H9 (cell line): ENCODE data around the gene RFPL1. TPM values are rescaled to one million over a fixed set of nuclear protein-coding genes. Genes with fewer than 3 reads are reported as not detected.

Source experiments
- DNase-seq: peaks from one replicate; pipeline ENCODE4 v3.0.0-alpha.2; 2017
- H2AFZ ChIP-seq: one replicate; pipeline ENCODE4 v1.6.1; 2013; ENCODE audit warnings: mild to moderate bottlenecking, low read length, control low read depth, moderate library complexity
- H2AK5ac ChIP-seq: 2 replicates; pipeline ENCODE4 v1.6.1; 2013; ENCODE audit warnings: low read length, control low read depth, mixed read lengths; ENCODE audit not compliant: insufficient read length
- H2BK120ac ChIP-seq: one replicate; pipeline ENCODE4 v1.6.1; 2013; ENCODE audit warnings: low read depth, mild to moderate bottlenecking, low read length, control low read depth, inconsistent platforms; ENCODE audit not compliant: poor library complexity, severe bottlenecking
- H2BK12ac ChIP-seq: 2 replicates; pipeline ENCODE4 v1.6.1; 2013; ENCODE audit warnings: low read length, control low read depth, mixed read lengths, low read depth; ENCODE audit not compliant: insufficient read length
- H2BK15ac ChIP-seq: 2 replicates; pipeline ENCODE4 v1.6.1; 2013; ENCODE audit warnings: low read depth, low read length, control low read depth
- H2BK20ac ChIP-seq: one replicate; pipeline ENCODE4 v1.6.1; 2013; ENCODE audit warnings: low read depth, mild to moderate bottlenecking, low read length, control low read depth, inconsistent platforms; ENCODE audit not compliant: poor library complexity, severe bottlenecking
- H2BK5ac ChIP-seq: 2 replicates; pipeline ENCODE4 v1.6.1; 2013; ENCODE audit warnings: low read length, control low read depth, mixed read lengths; ENCODE audit not compliant: insufficient read length
- H3K14ac ChIP-seq: 2 replicates; pipeline ENCODE4 v1.6.1; 2013; ENCODE audit warnings: low read length, control low read depth; ENCODE audit not compliant: insufficient read depth
- H3K18ac ChIP-seq: 2 replicates; pipeline ENCODE4 v1.6.1; 2013; ENCODE audit warnings: low read depth, mild to moderate bottlenecking, mixed read lengths, low read length, control low read depth; ENCODE audit not compliant: insufficient read length
- H3K23ac ChIP-seq: 2 replicates; pipeline ENCODE4 v1.6.1; 2013; ENCODE audit warnings: low read length, control low read depth, mixed read lengths, low read depth; ENCODE audit not compliant: insufficient read length
- H3K23me2 ChIP-seq: 2 replicates; pipeline ENCODE4 v1.6.1; 2013; ENCODE audit warnings: low read depth, mild to moderate bottlenecking, mixed read lengths, low read length, control low read depth; ENCODE audit not compliant: insufficient read length, poor library complexity, severe bottlenecking
- H3K27ac ChIP-seq: 2 replicates; pipeline ENCODE4 v1.5.1; 2013; ENCODE audit warnings: low read length, control low read depth, mixed read lengths, low read depth; ENCODE audit not compliant: insufficient read length
- H3K27me3 ChIP-seq: 2 replicates; pipeline ENCODE4 v1.6.1; 2013; ENCODE audit warnings: low read length, control low read depth, inconsistent platforms; ENCODE audit not compliant: insufficient read depth
- H3K4ac ChIP-seq: 2 replicates; pipeline ENCODE4 v1.6.1; 2013; ENCODE audit warnings: low read depth, mild to moderate bottlenecking, control low read depth, inconsistent platforms, low read length, moderate library complexity
- H3K4me1 ChIP-seq: 2 replicates; pipeline ENCODE4 v1.6.1; 2013; ENCODE audit warnings: low read length, control low read depth, inconsistent platforms; ENCODE audit not compliant: insufficient read depth
- H3K4me2 ChIP-seq: 2 replicates; pipeline ENCODE4 v1.6.1; 2013; ENCODE audit warnings: low read length, control low read depth, mixed read lengths; ENCODE audit not compliant: insufficient read length, insufficient read depth
- H3K56ac ChIP-seq: 2 replicates; pipeline ENCODE4 v1.6.1; 2013; ENCODE audit warnings: low read depth, mild to moderate bottlenecking, mixed read lengths, low read length, control low read depth; ENCODE audit not compliant: insufficient read length
- H3K79me1 ChIP-seq: 2 replicates; pipeline ENCODE4 v1.6.1; 2013; ENCODE audit warnings: low read depth, mild to moderate bottlenecking, moderate library complexity, low read length, control low read depth, inconsistent platforms; ENCODE audit not compliant: insufficient read depth, poor library complexity, severe bottlenecking
- H3K79me2 ChIP-seq: 2 replicates; pipeline ENCODE4 v1.6.1; 2013; ENCODE audit warnings: low read length, control low read depth, inconsistent platforms; ENCODE audit not compliant: insufficient read depth
- H3K9ac ChIP-seq: 2 replicates; pipeline ENCODE4 v1.6.1; 2013; ENCODE audit warnings: low read length, control low read depth, mixed read lengths; ENCODE audit not compliant: insufficient read length; ENCODE audit errors: extremely low read depth
- H3K9me3 ChIP-seq: one replicate; pipeline ENCODE4 v1.6.1; 2013; ENCODE audit warnings: low read depth, low read length, inconsistent platforms; ENCODE audit not compliant: control insufficient read depth
- H3T11ph ChIP-seq: one replicate; pipeline ENCODE4 v1.6.1; 2013; ENCODE audit warnings: mild to moderate bottlenecking, low read length, control low read depth, inconsistent platforms
- H4K20me1 ChIP-seq: one replicate; pipeline ENCODE4 v1.6.1; 2013; ENCODE audit not compliant: control insufficient read depth, insufficient read length, insufficient read depth
- H4K5ac ChIP-seq: 2 replicates; pipeline ENCODE4 v1.6.1; 2013; ENCODE audit warnings: low read depth, mild to moderate bottlenecking, mixed read lengths, low read length, control low read depth; ENCODE audit not compliant: insufficient read length
- H4K8ac ChIP-seq: replicated peaks from 2 replicates; pipeline ENCODE4 v1.6.1; 2013; ENCODE audit warnings: low read length, control low read depth, mixed read lengths, low read depth; ENCODE audit not compliant: insufficient read length
- H4K91ac ChIP-seq: 2 replicates; pipeline ENCODE4 v1.6.1; 2013; ENCODE audit warnings: low read depth, mild to moderate bottlenecking, moderate library complexity, mixed read lengths, low read length, control low read depth; ENCODE audit not compliant: insufficient read length
- H3K27ac Mint-ChIP-seq, 3 experiments: 2 replicates in 2 of 3; 3 replicates in 1 of 3; pipeline ENCODE4 v1.8.0; 2020 to 2021; ENCODE audit warnings: mixed read lengths in 3 of 3, mild to moderate bottlenecking in 1 of 3, moderate library complexity in 1 of 3
- H3K27me3 Mint-ChIP-seq: 2 replicates; pipeline ENCODE4 v1.8.0; 2021; ENCODE audit warnings: low read depth, mild to moderate bottlenecking, moderate library complexity, mixed read lengths
- H3K36me3 Mint-ChIP-seq, 3 experiments: 2 replicates in 2 of 3; 3 replicates in 1 of 3; pipeline ENCODE4 v1.8.0; 2020 to 2021; ENCODE audit warnings: low read depth in 3 of 3, mixed read lengths in 3 of 3; ENCODE audit not compliant: insufficient read depth in 1 of 3
- H3K4me1 Mint-ChIP-seq, 2 experiments: 2 replicates each; pipeline ENCODE4 v1.8.0; 2020; ENCODE audit warnings: mixed read lengths in 2 of 2
- H3K4me3 Mint-ChIP-seq, 2 experiments: 2 replicates in 1 of 2; 3 replicates in 1 of 2; pipeline ENCODE4 v1.8.0; 2020 to 2021; ENCODE audit warnings: mild to moderate bottlenecking in 2 of 2, mixed read lengths in 2 of 2, moderate library complexity in 1 of 2
- H3K9me3 Mint-ChIP-seq, 2 experiments: 2 replicates in 1 of 2; 3 replicates in 1 of 2; pipeline ENCODE4 v1.8.0; 2020; ENCODE audit warnings: mild to moderate bottlenecking in 2 of 2, mixed read lengths in 2 of 2, moderate library complexity in 1 of 2
- WGBS: extraction: QIAGEN DNeasy Blood & Tissue Kit; methylation state at CpG from one replicate; pipeline ENCODE4 v1.1.7; 2013; ENCODE audit warnings: missing lambda C conversion rate, low lambda C conversion rate, mixed read lengths; ENCODE audit not compliant: insufficient read length; ENCODE audit errors: extremely low coverage; 5-methylcytosine and 5-hydroxymethylcytosine counted together
- total RNA-seq: library from RNA; stranded (reverse); gene quantifications from 2 replicates; pipeline ENCODE4 v1.2.1, GENCODE V29; 2021
- TF ChIP-seq, protein P1 (sequence below): fragments of 200-600 bp; sonication (generic); conservative IDR thresholded peaks from 3 replicates; pipeline ENCODE4 v1.8.0; 2021; ENCODE audit warnings: antibody characterized with exemption, mild to moderate bottlenecking

The RFPL1 gene
- total RNA-seq, 1 experiment from 2014 or later: not detected

DNA sequence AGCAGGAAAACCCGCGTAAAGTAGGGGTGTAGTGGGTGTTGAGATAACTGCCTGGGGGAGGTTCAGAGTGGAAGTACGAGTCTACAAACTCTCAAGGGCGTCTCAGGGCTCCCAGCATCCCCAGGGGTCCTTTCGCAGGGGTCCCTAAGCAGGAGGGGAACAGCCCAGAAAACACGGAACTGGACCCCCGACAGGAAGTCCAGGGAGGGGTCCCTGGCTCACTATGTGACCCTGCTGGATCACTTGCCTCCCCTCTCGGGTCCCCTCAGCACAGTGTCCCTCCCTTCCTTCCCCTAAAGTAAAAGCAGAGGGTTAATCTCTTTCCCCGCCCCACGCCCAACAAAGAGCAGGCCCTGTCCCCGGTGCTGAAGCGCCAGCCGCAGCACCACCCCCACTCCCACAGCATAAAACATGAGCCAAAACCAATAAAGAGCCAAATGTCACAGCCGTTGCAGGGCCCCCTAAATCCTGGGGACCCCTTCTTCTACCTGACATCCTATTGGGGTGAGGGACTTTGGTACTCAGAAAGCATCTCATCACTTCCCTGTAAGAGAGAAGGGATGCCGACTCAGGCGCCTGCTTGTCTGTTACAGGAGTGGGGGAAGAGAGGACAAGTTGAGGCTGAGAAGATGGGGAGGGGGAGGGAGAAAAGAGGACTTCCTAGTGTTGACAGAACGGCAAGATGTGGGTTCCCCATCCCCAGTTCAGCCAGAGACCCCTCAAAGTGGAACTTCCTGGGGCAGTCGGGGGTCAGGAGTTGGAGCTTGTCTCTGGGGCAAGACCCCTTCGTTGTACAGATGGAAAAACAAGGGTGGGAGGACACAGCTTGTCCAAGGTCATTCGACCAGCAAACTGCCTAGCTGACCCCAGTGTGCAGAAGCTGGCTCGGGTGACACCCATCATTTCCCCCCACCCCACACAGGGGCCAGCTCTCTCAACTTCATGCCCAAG is 40.2 kb downstream of the RFPL1 start:
- H4K91ac ChIP-seq: no peak overlapping the region
- H2AK5ac ChIP-seq: no peak overlapping the region
- no peak overlapping the region for H2BK12ac ChIP-seq
- H2BK120ac ChIP-seq: no peak overlapping the region
- Mint-ChIP-seq H3K27ac (no peak overlapping the region; a peak in 1 of 7 replicates), H3K36me3 (no peaks in the 10 kb centered on the region; a peak in 1 of 7 replicates), H3K4me3 (peak overlapping the region; percentile 29 to 79), H3K27me3 (peaks cover 93% of the 10 kb centered on the region), H3K4me1 (peaks cover 38 to 43% of the 10 kb centered on the region in 2 experiments), H3K9me3 (peaks cover 8 to 9% of the 10 kb centered on the region in 2 experiments)
- H4K20me1 ChIP-seq: no peaks in the 10 kb centered on the region
- peaks cover 10% of the 10 kb centered on the region for H3K23me2 ChIP-seq
- no peak overlapping the region for H3T11ph ChIP-seq
- no peak overlapping the region for H3K14ac ChIP-seq
- H3K79me2 ChIP-seq: no peaks in the 10 kb centered on the region
- WGBS: no CpG with 5 or more reads among the region's 21 CpGs
- H4K5ac ChIP-seq: no peak overlapping the region
- no peak overlapping the region for H3K23ac ChIP-seq
- H3K27ac ChIP-seq: no peak overlapping the region
- no peak overlapping the region for H2AFZ ChIP-seq
- no peak overlapping the region for H3K56ac ChIP-seq
- no peak overlapping the region for H4K8ac ChIP-seq
- H3K18ac ChIP-seq: no peak overlapping the region
- no peak overlapping the region for H3K4ac ChIP-seq
- DNase-seq: peak; percentile 55
- peaks cover 6% of the 10 kb centered on the region for H3K4me1 ChIP-seq
- no peaks in the 10 kb centered on the region for H3K9me3 ChIP-seq
- no peak overlapping the region for H2BK5ac ChIP-seq
- H2BK15ac ChIP-seq: no peak overlapping the region
- H3K27me3 ChIP-seq: peaks cover 27% of the 10 kb centered on the region
- H3K9ac ChIP-seq: no peak overlapping the region
- TF ChIP-seq, protein P1, sequence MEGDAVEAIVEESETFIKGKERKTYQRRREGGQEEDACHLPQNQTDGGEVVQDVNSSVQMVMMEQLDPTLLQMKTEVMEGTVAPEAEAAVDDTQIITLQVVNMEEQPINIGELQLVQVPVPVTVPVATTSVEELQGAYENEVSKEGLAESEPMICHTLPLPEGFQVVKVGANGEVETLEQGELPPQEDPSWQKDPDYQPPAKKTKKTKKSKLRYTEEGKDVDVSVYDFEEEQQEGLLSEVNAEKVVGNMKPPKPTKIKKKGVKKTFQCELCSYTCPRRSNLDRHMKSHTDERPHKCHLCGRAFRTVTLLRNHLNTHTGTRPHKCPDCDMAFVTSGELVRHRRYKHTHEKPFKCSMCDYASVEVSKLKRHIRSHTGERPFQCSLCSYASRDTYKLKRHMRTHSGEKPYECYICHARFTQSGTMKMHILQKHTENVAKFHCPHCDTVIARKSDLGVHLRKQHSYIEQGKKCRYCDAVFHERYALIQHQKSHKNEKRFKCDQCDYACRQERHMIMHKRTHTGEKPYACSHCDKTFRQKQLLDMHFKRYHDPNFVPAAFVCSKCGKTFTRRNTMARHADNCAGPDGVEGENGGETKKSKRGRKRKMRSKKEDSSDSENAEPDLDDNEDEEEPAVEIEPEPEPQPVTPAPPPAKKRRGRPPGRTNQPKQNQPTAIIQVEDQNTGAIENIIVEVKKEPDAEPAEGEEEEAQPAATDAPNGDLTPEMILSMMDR: no peak
- peak overlapping the region; percentile 25 for H3K4me2 ChIP-seq
- H2BK20ac ChIP-seq: no peak overlapping the region
- H3K79me1 ChIP-seq: no peaks in the 10 kb centered on the region
